ENCODE data around the gene IQCE.
A peak's percentile ranks its signal among the peaks of the same experiment; 100 is the strongest.

The IQCE gene

GRCh38 chr7:2621061-2621828 lies 62.5 kb downstream of the IQCE start:
- DNase-seq: no peak

DNA sequence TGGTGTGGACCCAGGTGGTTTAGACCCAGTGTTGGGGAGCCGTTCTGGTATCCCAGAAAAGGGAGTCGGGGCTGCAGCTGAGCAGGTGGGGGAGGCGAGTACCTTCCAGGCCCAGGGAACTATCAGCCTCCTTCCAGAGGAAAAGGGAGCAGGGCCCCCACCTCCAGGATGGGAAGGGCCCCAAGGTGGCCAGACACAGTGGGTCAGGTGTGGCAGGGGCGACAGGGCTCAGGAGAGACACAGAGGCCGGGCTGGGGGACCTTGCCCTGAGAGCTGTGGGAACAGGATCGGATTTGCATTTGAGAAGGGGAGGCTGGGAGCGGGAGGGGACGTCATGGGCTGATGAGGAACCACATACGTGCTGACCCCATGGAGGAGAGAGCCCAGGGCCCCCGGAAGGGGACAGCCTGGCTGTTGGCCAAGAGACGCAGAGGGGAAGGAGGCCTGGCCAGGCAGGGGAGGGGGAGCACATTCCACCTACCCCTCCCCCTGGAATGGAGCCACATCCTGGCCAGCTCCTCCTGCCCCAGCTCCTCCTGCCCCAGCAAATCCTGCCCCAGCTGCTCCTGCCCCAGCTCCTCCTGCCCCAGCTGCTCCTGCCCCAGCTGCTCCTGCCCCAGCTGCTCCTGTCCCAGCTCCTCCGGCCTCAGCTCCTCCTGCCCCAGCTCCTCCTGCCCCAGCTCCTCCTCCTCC lies 63.3 kb downstream of the IQCE start:
- DNase-seq: no peak

DNA sequence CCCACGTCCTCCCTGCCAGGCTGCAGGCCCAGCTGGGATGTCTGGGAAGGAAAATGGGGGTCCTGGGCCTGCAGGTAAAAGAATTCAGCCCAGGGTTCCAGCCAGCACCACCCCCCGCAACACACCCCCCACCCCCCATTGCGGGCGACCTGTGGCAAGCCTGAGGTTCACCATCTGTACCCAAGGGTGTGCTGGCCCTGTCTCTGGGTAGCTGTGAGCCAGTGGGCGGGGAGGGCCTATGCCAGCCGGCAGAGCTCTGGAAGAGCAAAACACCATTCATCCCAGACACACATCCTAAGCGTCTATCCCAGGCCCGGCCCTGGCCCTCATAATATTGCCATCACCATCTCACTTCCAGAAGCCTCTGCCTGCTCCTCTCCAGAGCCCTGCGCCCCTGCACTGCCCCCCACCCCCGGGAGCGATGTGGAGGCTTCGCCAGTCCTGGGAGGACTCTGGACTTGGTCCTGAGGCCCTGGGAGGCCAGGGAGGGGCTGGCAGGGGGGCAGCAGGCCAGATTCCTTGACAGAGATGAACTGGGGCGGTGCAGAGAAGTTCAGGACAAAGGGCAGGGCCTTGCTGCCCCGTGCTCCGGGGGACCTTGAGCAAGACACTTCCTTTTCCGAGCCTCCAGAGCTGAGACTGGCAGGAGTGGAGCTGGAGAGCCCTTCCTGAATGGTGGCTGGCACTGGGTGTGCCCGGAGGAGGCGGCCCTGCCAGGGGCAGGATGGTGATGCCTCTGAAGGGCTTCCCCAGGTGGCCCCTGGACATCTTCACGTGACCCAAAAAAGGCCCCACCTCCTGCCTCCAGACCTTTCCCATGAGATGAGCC lies 64.3 kb downstream of the IQCE start:
- no peak for DNase-seq

DNA sequence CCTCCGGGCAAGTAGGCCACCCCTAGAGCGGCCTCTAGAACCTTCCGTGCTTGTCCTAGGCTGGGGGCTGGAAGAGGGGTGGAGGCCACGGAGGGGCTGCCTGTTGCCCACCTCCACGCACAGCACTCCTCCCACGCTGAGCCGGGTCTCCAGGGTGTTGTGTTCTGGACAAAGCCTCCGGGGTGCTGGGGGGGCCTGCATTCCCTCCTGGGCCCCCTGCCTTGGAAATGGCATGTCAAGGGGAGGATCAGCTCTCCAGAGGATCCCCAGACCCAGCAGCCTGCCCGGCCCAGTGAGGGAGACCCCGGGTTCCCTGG lies 64.9 kb downstream of the IQCE start:
- no peak for DNase-seq

- DNase-seq: no peak
These were observed 65.6 kb downstream of the IQCE start for GRCh38 chr7:2624293-2624886.

DNA sequence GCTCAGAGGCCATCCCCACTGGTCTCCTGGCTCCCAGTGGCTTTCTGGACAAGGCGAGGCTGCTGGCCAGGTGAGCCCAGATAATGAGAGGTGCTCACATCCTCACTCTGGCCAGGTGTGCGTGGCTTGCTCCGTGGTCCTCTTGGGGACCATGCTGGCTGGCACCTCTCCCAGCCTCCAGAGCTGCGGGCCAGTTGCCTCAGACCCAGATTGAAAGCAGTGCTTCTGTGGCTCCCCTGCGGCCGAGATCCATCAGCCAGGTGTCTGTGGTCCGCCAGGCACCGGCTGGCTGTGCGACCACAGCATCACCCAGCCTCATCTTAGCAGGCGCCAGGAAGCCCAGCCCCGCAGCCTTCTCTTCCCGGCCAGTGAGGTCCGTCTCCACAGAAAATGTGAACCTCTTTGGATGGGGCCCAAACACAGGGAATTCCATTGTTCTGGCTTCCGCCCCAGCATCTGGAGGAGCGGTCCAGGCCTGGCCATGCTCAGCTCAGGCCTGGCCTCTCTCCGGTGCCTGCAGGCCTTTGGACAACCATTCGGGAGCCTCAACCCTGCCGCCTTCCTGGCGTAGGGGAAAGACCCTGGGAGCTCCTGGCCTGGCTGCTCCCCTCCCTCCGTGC lies 67.8 kb downstream of the IQCE start:
- no peak for DNase-seq

- DNase-seq: no peak
These were observed 68.7 kb downstream of the IQCE start for GRCh38 chr7:2627258-2628129.

DNA sequence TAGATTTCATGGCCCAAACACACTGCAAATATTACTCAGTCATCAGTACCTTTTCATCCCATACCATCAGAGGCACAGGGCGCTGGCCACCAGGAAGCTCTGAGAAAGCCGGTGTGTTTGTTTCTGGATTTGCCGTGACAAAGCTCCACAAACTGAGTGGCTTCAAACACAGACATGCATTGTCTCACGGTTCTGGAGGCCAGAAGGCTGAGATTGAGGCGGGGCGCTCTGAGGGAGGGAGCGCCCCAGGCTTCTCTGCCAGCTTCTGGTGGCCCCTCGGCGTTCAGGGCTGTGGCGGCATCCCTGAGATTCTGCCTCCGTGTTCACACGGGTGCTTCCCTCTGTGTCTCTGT lies 69.3 kb downstream of the IQCE start:
- DNase-seq: no peak

GRCh38 chr7:2628891-2629290 lies 70.1 kb downstream of the IQCE start:
- DNase-seq: no peak

DNA sequence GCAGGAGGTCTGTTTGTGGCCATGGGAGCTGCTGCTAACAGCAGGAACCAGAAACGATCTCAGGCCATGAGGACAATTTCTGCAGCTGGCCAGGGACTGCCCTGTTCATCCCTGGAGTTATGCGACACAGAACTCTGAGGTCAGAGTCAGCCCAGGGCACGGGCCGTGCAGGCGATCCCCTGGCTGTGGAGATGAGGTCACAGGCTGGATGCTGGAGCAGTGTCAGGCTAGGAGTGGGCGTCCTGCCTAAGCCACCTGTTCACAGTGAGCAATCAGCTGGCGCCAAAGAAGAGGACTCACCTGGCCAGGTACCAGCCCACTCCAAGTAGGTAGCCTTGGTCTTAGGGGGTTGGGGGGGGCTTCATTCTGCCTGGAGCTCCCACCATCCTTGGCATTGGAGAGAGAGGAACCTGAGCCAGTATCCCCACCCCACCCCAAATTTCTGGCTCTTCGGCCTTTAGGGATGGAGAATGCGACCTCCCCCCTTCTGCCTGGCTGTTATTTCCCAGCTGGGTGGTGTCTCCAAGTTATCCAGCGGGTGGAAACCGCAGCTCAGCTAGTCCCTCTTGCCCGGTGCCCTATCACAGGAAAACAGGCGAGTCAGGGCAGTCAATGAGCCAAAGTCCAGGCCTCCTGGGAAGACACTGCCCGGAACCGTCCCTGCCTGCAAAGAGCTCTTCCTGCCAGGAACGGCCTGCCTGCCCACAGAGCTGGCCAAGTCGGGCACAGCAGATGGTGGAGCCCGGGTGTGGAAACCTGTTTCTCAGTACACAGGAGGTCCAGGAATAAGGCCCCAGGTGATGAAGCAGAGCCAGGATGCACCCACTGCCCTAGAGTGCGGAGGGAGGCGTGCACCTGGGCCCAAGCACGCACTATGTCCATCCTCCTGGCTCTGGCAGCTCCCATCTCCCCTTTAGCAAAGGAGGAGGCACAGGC lies 71.2 kb downstream of the IQCE start:
- DNase-seq: no peak

DNA sequence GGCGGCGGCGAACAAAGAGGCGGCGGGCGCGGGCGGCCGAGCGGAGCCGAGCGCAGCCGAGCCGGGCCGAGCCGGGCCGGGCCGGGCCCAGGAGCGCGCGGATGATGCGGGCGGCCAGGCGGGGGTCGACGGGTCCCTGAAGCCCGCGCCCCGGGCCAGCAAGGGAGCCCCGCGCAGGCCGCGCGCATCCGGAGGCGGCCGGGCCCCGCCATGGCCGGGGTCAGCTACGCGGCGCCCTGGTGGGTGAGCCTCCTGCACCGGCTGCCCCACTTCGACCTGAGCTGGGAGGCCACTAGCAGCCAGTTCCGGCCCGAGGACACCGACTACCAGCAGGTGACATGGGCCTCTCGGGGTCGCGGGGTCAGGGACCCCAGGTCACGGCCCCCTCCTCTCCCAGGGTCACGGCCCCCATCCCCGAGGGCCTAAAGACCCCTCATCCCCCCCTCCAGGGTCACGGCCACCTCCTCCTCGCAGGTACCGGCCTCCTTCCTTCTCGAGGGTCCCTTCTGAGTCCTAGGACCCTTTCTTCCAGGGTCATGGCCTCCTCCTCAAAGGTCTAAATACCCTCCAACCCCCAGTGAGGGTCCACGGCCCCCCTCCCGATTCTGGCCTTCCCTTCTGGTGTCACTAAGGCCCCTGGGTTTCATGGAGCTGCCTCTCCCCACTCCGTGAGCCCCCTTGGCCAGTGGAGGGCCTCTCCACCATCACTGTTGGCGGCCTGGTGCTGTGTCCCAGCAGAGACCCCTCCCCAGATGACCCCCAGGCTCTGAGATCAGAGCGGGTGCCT lies 73.4 kb downstream of the IQCE start, which contains the start of gene TTYH3:
Gene TTYH3, plus strand, starts transcription at position 41 of the 787 bp plus-strand sequence. Its CDS starts 170 bp downstream, at position 211.
- no peak for DNase-seq

DNA sequence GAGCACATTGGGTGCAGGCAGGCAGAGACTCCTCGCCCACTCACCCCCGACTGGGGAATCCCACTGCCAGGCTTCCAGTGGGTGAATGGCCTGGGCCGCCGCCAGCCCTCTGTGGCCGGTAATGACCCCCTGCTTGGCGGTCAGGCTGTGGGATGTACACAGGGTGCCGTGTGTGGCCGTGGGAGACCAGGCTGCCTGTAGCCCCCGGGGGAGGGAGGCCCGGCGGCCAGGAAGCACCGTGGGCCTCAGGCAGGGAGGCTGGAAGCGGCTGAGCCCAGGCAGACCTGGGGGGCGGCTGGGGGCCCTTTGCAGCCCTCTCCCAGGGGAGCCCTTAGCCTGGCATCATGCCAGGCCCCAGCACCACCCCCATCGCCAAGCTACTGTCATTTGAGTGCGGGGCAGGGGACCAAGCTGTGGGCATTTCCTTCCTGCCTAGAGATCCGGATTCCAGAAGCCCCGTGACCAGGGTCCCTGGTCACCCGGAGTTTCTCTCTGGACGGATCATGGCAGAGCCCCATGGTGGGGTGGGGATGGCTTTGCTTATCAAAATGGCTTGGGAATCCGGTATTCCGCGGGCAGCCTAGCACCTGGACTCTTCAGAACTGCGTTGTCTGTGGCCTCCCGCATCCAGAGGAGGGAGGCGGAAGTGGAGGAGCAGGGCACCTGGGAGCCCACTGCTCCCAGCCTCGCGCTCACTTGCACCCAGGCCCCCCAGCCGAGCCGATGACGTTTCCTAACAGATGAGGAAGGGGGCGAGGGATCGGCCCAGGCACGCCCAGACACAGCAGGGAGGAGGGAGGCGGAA lies 74.2 kb downstream of the IQCE start:
- peak in 1 of 4 experiments; percentile 22 for DNase-seq

GRCh38 chr7:2633538-2634266 lies 74.9 kb downstream of the IQCE start:
- DNase-seq: no peak

- DNase-seq: no peak
These were observed 75.7 kb downstream of the IQCE start for GRCh38 chr7:2634267-2635145.

- DNase-seq: no peak
These were observed 76.4 kb downstream of the IQCE start for GRCh38 chr7:2635148-2635668.

DNA sequence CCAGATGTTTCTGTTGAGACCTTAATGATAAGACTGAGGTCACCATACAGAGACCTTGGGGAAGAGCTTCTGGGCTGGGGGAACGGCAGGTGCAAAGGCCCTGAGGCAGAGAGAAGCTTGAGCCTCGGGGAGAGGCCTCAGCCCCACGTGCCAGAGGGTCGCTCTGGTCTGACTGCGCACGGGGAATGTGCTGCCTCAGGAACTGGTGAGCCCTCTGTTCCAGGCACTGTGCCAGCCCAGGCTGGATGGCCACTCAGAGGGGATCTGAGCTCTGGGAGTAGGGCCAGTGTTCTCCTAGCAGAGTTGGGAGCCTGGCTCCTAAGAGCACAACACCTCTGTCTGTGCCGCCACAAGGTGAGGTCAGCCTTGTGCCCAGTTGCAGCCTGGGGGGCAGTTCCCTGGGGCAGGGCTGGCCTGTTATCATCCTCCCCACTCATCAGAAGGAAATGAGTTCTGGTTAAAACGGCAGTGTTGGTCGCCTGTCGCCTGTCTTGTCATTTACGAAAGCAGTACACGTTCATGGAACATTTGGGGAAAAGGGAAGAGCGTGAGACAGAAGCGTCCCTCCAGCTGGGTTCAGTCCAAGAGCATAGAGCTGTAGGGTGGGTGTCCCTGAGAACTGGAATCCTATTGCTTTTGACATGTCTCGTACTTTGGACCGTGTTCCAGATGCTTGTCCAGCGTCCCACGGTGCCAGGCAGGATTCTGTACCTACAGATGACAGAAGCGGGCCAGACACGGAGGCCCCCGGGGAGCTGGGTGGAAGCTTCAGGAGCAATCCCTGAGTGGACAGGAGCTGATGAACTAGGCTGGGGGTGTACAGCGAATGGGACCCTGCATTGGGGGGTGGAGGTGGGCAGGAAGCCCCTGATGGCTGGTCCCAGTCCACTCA lies 77.3 kb downstream of the IQCE start:
- no peak for DNase-seq
